ENCODE measurements around the gene GAS7.

DNA sequence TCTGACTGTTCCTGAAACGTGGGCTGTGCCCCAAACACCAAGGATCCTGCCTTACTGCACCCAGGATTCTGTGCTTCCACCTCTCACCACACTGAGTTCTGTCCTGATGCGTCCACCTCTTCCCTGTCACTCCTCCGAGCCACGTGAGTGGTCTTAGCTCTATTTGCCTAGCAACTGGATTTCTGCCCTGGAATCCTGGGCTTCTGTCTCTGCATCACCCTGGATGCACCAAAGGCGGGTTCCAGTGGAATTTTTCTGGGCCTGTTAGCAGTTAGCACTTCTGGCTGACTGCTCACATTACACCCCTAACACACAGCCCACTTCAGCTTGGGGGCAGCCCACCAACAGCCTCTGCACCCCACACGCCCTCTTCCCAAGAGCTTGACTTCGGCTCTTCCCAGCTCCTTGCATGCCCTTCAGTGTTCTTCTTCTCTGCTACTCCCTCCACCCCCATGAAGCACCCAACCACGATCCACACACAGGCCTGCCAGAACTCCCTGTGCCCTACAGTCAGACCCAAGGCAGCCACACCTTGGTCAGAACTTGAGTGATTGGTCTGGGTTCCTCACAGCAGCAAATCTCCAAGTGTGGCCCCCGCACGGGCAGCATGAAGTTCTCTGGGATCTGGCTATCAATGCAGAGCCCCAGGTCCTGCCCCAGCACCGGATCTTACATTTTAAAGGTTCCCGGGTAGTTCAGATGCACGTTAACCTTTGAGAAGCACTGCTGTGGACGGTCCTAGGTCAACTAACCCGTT is 163.5 kb downstream of the GAS7 start:
- no peak for TF ChIP-seq CTCF (IDR thresholded peaks at IDR 0.05)
- TF ChIP-seq POLR2AphosphoS5 (IDR thresholded peaks at IDR 0.05), result no peak
- TF ChIP-seq POLR2A (IDR thresholded peaks at IDR 0.05), result no peak

All from gastroesophageal sphincter (tissue), 3 donors.